Esophagus (tissue), 2 donors: ENCODE measurements around the gene AQP12A. TPM values are rescaled to one million over a fixed set of nuclear protein-coding genes. Genes with fewer than 3 reads are reported as not detected.
"Not testable (repeated sequence)": the region's sequence is repeated elsewhere in the genome, so short reads cannot be mapped to it uniquely, and the experiment has no call there.

Experiments used
- H3K27ac ChIP-seq, 2 donors: one replicate each; pipeline ENCODE4 v1.5.1; 2013; ENCODE audit warnings: low read depth in 2 of 2, mild to moderate bottlenecking in 2 of 2, inconsistent platforms in 1 of 2, low read length in 1 of 2, moderate library complexity in 1 of 2
- H3K27me3 ChIP-seq, 2 donors: one replicate each; pipeline ENCODE4 v1.6.1; 2013; ENCODE audit warnings: low read length in 2 of 2, control low read depth in 1 of 2, mild to moderate bottlenecking in 1 of 2; ENCODE audit not compliant: insufficient read depth in 2 of 2, control insufficient read depth in 1 of 2
- H3K36me3 ChIP-seq, 2 donors: one replicate each; pipeline ENCODE4 v1.6.1; 2013; ENCODE audit warnings: low read length in 1 of 2; ENCODE audit not compliant: control insufficient read depth in 2 of 2, insufficient read depth in 2 of 2
- H3K4me1 ChIP-seq, 2 donors: one replicate each; pipeline ENCODE4 v1.6.1; 2013; ENCODE audit warnings: low read length in 1 of 2; ENCODE audit not compliant: control insufficient read depth in 2 of 2, insufficient read depth in 2 of 2
- H3K4me3 ChIP-seq, 2 donors: one replicate each; pipeline ENCODE4 v1.5.1; 2013; ENCODE audit warnings: low read length in 2 of 2, mild to moderate bottlenecking in 2 of 2, low read depth in 1 of 2, moderate library complexity in 1 of 2
- H3K9me3 ChIP-seq, 2 donors: one replicate each; pipeline ENCODE4 v1.6.1; 2013; ENCODE audit warnings: mild to moderate bottlenecking in 2 of 2, low read depth in 1 of 2, low read length in 1 of 2, moderate library complexity in 1 of 2; ENCODE audit not compliant: control insufficient read depth in 2 of 2, insufficient read depth in 1 of 2
- WGBS, 2 donors: extraction: QIAGEN DNeasy Blood & Tissue Kit; methylation state at CpG; one replicate each; pipeline ENCODE4 v1.1.7; 2013; 5-methylcytosine and 5-hydroxymethylcytosine counted together
- polyA plus RNA-seq, 2 donors: library from polyadenylated mRNA; stranded (reverse); fragments of 200-250 nt; gene quantifications; one replicate each; pipeline ENCODE4 v1.2.3, GENCODE V29; 2013
- donor health status: healthy with polysubstance abuse.
- donor health status: Bipolar disorder and iron deficiency.

Gene AQP12A
- polyA plus RNA-seq, 2 donors, result not detected

GRCh38 chr2:240674461-240675184 is 17.0 kb upstream of the AQP12A start:
- 17 to 28% methylated on average over 10 to 12 of the region's 16 CpGs for WGBS, 2 donors

GRCh38 chr2:240675345-240675744 is 16.3 kb upstream of the AQP12A start:
- not testable (repeated sequence) for H3K4me3 ChIP-seq, H3K9me3 ChIP-seq, H3K36me3 ChIP-seq, H3K27me3 ChIP-seq, H3K27ac ChIP-seq, H3K4me1 ChIP-seq
- WGBS, 2 donors, result no CpG with 5 or more reads among the region's 24 CpGs

More at GRCh38 chr2:240674461-240675184, 17.0 kb upstream of the AQP12A start:
- not testable (repeated sequence) for H3K4me1 ChIP-seq, H3K36me3 ChIP-seq, H3K27ac ChIP-seq, H3K27me3 ChIP-seq, H3K4me3 ChIP-seq, H3K9me3 ChIP-seq

GRCh38 chr2:240678043-240678442 is 13.6 kb upstream of the AQP12A start:
- H3K27me3 ChIP-seq, H3K4me3 ChIP-seq, H3K27ac ChIP-seq, H3K9me3 ChIP-seq, H3K36me3 ChIP-seq, H3K4me1 ChIP-seq: not testable (repeated sequence)
- 67 to 73% methylated on average over 3 to 6 of the region's 14 CpGs for WGBS, 2 donors

- not testable (repeated sequence) for H3K36me3 ChIP-seq, H3K4me3 ChIP-seq, H3K9me3 ChIP-seq, H3K4me1 ChIP-seq, H3K27ac ChIP-seq, H3K27me3 ChIP-seq
- no CpG with 5 or more reads among the region's 19 CpGs for WGBS, 2 donors
Measured at GRCh38 chr2:240678909-240679308, 12.8 kb upstream of the AQP12A start.

- H3K27ac ChIP-seq, H3K4me3 ChIP-seq, H3K36me3 ChIP-seq, H3K4me1 ChIP-seq, H3K9me3 ChIP-seq, H3K27me3 ChIP-seq: not testable (repeated sequence)
- WGBS, 2 donors, result 0 to 35% methylated on average over 1 to 2 of the region's 11 CpGs
Measured at GRCh38 chr2:240680185-240680584, 11.5 kb upstream of the AQP12A start.

GRCh38 chr2:240682431-240683224 is 9.0 kb upstream of the AQP12A start, which contains the start of gene AQP12B:
AQP12B (minus strand) TSS chr2:240682885; CDS start chr2:240682837, 48 bp downstream.
- not testable (repeated sequence) for H3K27me3 ChIP-seq, H3K4me3 ChIP-seq, H3K27ac ChIP-seq, H3K4me1 ChIP-seq, H3K36me3 ChIP-seq, H3K9me3 ChIP-seq
- WGBS, 2 donors, result 64 to 80% methylated on average over 25 to 36 of the region's 37 CpGs

GRCh38 chr2:240683329-240683979 is 8.2 kb upstream of the AQP12A start:
- H3K27me3 ChIP-seq, H3K9me3 ChIP-seq, H3K4me1 ChIP-seq, H3K27ac ChIP-seq, H3K36me3 ChIP-seq, H3K4me3 ChIP-seq: not testable (repeated sequence)
- WGBS, 2 donors, result 61 to 66% methylated on average over 3 to 4 of the region's 15 CpGs

GRCh38 chr2:240683980-240684728 is 7.5 kb upstream of the AQP12A start:
- not testable (repeated sequence) for H3K9me3 ChIP-seq, H3K36me3 ChIP-seq, H3K27ac ChIP-seq, H3K27me3 ChIP-seq, H3K4me1 ChIP-seq, H3K4me3 ChIP-seq
- 61 to 68% methylated on average over 15 of the region's 15 CpGs for WGBS, 2 donors

GRCh38 chr2:240685771-240686371 is 5.8 kb upstream of the AQP12A start:
- no peaks in the 10 kb centered on the region for H3K9me3 ChIP-seq
- no peaks in the 10 kb centered on the region for H3K4me1 ChIP-seq
- no peak overlapping the region for H3K4me3 ChIP-seq
- no peaks in the 10 kb centered on the region for H3K27me3 ChIP-seq
- H3K27ac ChIP-seq, result no peak overlapping the region
- 48 to 54% methylated on average over 10 of the region's 10 CpGs for WGBS, 2 donors
- no peaks in the 10 kb centered on the region for H3K36me3 ChIP-seq
